ENCODE results near the gene LENG1.
A peak's percentile ranks its signal among the peaks of the same experiment; 100 is the strongest.

Gene LENG1

DNA sequence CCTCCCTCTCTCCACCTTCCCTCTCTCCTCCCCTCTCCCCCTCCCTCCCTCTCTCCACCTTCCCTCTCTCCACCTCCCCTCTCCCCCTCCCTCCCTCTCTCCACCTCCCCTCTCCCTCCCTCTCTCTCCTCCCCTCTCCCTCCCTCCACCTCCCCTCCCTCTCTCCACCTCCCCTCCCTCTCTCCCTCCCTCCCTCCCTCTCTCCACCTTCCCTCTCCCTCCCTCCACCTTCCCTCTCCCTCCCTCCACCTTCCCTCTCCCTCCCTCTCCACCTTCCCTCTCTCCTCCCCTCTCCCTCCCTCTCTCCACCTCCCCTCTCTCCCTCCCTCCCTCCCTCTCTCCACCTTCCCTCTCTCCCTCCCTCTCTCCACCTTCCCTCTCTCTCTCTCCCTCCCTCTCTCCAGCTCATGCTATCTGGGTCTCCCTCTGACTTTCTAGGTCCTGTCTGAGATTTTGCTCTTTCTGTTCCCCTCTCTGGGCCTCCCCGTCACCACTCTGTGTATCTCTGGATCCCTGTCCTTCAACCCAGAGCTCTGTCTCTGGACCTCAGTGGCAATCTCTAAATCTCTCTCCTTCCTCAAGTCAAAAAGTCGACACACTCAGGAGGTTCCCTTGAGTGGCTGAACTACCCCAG is 25.4 kb downstream of the LENG1 start:
- Mint-ChIP-seq H3K4me3 (no peak overlapping the region), H3K36me3 (ENCODE audit: low read depth) (peaks cover 7% of the 10 kb centered on the region), H3K27me3 (ENCODE audit: low read depth) (no peaks in the 10 kb centered on the region), H3K27ac (peak overlapping the region; percentile 73), H3K9me3 (no peaks in the 10 kb centered on the region), H3K4me1 (ENCODE audit: low read depth) (peaks cover 19% of the 10 kb centered on the region)
- no peak for DNase-seq (ENCODE audit: low spot score)

DNA sequence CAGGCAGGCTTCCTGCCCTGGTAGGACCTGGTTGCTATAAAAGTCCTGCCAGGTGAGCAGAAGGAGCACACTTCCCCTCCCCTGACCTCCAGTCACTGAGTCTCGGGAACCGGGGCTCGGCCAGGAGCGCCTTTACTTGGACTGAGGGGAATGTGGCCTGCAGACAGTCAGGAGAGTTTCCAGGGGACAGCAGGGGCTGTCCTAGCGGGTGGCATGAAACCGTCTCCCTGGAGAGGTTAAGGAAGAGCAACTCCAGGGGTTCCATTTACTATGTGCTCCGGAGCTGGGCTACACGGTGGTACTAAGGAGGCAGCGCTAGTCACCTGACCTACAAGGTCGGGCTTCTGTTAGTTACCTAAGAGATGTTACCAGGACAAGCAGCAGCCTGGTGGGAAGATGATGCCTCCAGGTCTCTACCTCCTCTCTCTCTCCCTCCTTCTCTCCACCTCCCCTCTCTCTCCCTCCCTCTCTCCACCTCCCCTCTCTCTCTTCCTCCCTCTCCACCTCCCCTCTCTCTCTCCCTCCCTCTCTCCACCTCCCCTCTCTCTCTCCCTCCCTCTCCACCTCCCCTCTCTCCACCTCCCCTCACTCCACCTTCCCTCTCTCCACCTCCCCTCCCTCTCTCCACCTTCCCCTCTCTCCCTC is 26.1 kb downstream of the LENG1 start:
- DNase-seq (ENCODE audit: low spot score) = no peak
- Mint-ChIP-seq H3K27me3 (ENCODE audit: low read depth) (no peaks in the 10 kb centered on the region), H3K36me3 (ENCODE audit: low read depth) (peaks cover 4% of the 10 kb centered on the region), H3K27ac (no peak overlapping the region), H3K4me1 (ENCODE audit: low read depth) (peaks cover 13% of the 10 kb centered on the region), H3K4me3 (no peak overlapping the region), H3K9me3 (no peaks in the 10 kb centered on the region)

DNA sequence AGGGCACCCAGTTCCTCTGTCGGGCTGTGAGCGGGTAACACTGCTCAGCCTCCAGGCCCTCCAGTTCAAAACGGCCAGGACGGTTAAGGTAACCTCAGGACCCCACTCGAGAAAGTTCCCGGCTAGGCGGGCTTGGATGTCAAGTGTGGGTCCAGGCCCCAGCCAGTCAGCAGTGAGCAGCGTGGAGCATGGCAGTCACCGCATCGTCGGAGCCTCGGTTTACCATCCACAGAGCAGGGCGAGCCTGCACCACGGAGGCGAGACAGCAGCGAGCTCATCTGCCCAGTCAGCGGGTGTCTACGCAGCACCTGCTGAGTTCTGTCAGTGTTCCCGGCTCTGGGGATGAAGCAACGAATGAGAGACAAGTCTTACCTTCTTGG is 29.9 kb downstream of the LENG1 start:
- no peaks in the 10 kb centered on the region for H3K27me3 Mint-ChIP-seq (ENCODE audit: low read depth)
- no peak for DNase-seq (ENCODE audit: low spot score)
- peaks cover 5% of the 10 kb centered on the region for H3K4me1 Mint-ChIP-seq (ENCODE audit: low read depth)
- H3K36me3 Mint-ChIP-seq (ENCODE audit: low read depth) = peaks cover 4% of the 10 kb centered on the region
- H3K9me3 Mint-ChIP-seq = no peaks in the 10 kb centered on the region
- H3K4me3 Mint-ChIP-seq = no peak overlapping the region
- no peak overlapping the region for H3K27ac Mint-ChIP-seq

DNA sequence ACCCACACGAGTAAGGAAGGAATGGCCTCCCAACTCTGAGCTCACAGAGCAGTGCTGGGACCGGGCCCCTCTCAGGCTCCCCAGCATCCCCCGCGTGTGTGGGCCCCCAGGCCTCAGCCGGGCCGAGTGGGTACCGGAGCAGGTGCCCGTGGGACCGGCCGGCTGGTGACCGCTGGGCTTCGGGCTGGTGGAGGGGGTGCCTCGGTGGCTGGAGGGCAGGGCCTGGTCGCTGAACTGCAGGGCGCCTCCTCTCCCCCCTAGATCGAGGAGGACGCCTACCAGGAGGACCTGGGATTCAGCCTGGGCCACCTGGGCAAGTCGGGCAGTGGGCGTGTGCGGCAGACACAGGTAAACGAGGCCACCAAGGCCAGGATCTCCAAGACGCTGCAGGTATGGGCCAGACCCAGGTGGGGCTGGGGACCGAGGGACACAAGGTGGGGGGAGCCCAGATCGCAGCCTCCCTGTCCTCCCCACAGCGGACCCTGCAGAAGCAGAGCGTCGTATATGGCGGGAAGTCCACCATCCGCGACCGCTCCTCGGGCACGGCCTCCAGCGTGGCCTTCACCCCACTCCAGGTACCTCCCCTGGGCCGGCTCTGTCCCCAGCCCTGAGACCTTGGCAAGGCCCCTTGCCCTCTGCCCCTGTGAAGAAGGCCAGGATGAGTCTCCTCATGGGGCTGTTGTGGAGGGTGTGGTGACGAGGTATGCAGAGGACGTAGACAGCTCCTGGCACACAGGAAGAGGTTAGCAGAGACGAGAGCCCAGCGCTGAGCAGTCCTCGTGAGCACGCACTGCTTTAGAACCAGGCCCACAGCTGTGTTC is 30.5 kb downstream of the LENG1 start:
- Mint-ChIP-seq H3K4me3 (no peak overlapping the region), H3K27me3 (ENCODE audit: low read depth) (no peaks in the 10 kb centered on the region), H3K36me3 (ENCODE audit: low read depth) (peaks cover 4% of the 10 kb centered on the region), H3K9me3 (no peaks in the 10 kb centered on the region), H3K4me1 (ENCODE audit: low read depth) (no peaks in the 10 kb centered on the region), H3K27ac (no peak overlapping the region)
- DNase-seq (ENCODE audit: low spot score) = no peak

DNA sequence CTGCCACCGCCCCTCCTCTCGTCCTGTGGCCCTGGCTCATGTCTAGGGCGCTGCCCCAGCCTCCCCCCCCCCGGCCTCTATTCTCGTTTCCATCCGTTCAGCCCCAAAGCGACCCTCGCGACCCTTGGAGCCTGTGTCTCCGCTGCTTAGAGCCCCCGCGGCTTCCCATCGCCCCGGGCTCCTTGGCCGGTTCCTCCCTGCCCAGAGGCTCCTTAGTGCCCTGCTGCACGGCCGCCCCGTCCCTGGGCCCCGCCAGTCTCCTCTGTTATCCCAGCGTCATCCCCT is 31.1 kb downstream of the LENG1 start:
- H3K9me3 Mint-ChIP-seq = no peaks in the 10 kb centered on the region
- no peaks in the 10 kb centered on the region for H3K27me3 Mint-ChIP-seq (ENCODE audit: low read depth)
- no peak overlapping the region for H3K27ac Mint-ChIP-seq
- DNase-seq (ENCODE audit: low spot score) = no peak
- no peaks in the 10 kb centered on the region for H3K4me1 Mint-ChIP-seq (ENCODE audit: low read depth)
- no peak overlapping the region for H3K4me3 Mint-ChIP-seq
- peaks cover 6% of the 10 kb centered on the region for H3K36me3 Mint-ChIP-seq (ENCODE audit: low read depth)

DNA sequence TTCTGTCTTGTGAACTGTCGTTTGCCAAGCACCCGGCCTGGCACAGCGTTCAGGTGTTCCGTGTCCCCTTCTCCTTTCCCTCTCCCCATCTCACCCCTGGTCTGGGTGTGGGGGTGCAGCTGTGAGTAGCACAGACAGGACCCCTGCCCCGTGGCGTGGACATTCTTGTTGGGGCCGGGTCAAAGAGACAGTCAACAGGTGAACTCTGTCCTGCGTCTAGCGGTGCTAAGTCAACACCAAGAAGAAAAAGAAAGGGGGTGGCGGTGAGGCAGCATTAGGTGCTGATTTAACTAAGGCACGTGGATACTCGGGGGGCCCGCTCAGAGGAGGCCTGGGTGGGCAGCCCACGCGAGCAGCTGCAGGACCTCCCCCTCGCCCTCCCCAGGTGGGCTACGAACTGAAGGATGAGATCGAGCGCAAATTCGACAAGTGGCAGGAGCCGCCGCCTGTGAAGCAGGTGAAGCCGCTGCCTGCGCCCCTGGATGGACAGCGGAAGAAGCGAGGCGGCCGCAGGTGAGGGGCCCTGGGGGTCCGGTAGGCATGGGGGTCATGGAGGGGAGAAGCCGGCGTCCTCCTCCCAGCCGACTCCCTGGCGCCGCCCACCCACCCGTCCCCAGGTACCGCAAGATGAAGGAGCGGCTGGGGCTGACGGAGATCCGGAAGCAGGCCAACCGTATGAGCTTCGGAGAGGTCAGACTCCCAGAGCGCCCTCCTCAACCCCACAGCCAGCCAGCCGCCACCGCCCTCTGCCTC is 31.7 kb downstream of the LENG1 start:
- Mint-ChIP-seq H3K27ac (no peak overlapping the region), H3K36me3 (ENCODE audit: low read depth) (peaks cover 8% of the 10 kb centered on the region), H3K9me3 (no peaks in the 10 kb centered on the region), H3K4me1 (ENCODE audit: low read depth) (no peaks in the 10 kb centered on the region), H3K27me3 (ENCODE audit: low read depth) (no peaks in the 10 kb centered on the region), H3K4me3 (no peak overlapping the region)
- DNase-seq (ENCODE audit: low spot score) = no peak

DNA sequence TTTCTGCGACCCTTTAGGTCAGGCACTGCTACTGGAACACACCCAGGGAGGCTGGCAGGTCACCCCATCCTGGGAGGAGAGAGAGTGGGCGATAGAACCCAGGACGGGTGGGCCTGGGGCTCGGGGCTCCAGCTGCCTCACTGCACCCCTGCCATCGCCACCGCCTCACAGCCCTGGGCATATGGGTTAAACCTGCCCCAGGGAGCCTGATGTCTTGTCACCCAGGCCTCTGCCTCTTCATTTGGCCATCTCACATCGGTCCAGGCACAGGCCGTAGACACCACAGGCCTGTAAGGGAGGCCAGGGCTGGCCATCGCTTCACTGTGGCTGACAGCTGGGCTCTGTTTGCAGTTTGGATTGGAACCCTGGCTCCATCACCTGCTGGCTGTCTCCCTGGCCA is 33.8 kb downstream of the LENG1 start:
- Mint-ChIP-seq H3K27ac (no peak overlapping the region), H3K4me1 (ENCODE audit: low read depth) (no peaks in the 10 kb centered on the region), H3K4me3 (no peak overlapping the region), H3K27me3 (ENCODE audit: low read depth) (no peaks in the 10 kb centered on the region), H3K36me3 (ENCODE audit: low read depth) (peaks cover 14% of the 10 kb centered on the region), H3K9me3 (no peaks in the 10 kb centered on the region)
- no peak for DNase-seq (ENCODE audit: low spot score)

- Mint-ChIP-seq H3K4me1 (ENCODE audit: low read depth) (no peaks in the 10 kb centered on the region), H3K27ac (no peak overlapping the region), H3K27me3 (ENCODE audit: low read depth) (no peaks in the 10 kb centered on the region), H3K4me3 (no peak overlapping the region), H3K36me3 (ENCODE audit: low read depth) (peaks cover 22% of the 10 kb centered on the region), H3K9me3 (no peaks in the 10 kb centered on the region)
- no peak for DNase-seq (ENCODE audit: low spot score)
Observed at GRCh38 chr19:54124393-54124792, 35.1 kb downstream of the LENG1 start.

DNA sequence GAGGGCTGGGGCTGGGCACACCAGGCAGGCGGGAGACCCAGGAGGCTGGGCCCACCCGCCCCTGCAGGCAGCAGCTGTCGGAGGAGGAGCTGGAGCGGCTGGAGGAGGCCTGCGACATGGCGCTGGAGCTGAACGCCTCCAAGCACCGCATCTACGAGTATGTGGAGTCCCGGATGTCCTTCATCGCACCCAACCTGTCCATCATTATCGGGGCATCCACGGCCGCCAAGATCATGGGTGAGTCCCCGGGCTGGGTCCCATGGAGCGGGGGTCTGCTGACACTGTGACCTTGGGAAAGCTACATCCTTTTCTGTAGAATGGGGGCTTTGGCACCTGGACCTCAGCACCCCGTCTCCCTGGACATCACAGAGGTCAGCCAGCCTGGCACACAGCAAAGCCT is 35.8 kb downstream of the LENG1 start:
- H3K4me3 Mint-ChIP-seq = no peak overlapping the region
- no peaks in the 10 kb centered on the region for H3K27me3 Mint-ChIP-seq (ENCODE audit: low read depth)
- no peak overlapping the region for H3K27ac Mint-ChIP-seq
- H3K9me3 Mint-ChIP-seq = no peaks in the 10 kb centered on the region
- H3K4me1 Mint-ChIP-seq (ENCODE audit: low read depth) = no peaks in the 10 kb centered on the region
- no peak for DNase-seq (ENCODE audit: low spot score)
- H3K36me3 Mint-ChIP-seq (ENCODE audit: low read depth) = peaks cover 22% of the 10 kb centered on the region

DNA sequence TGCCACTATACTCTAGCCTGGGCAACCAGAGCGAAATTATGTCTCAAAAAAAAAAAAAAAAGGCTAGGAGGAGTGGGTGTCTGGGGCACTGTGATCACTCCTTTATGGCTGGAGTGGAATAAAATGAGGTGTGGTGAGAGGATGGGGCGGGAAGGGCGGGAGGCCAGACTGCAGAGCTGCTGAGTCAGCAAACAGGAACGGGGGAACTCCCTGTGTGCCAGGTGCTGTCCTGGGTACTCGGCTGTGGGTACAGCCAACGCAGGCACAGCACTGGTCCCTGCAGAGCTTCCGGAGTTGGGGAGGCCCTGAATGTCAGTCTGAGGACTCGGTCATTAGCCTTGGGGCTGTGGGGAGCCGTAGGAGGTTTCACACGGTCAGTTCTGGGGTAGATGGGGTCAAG is 38.3 kb downstream of the LENG1 start:
- no peak overlapping the region for H3K4me3 Mint-ChIP-seq
- H3K9me3 Mint-ChIP-seq = no peaks in the 10 kb centered on the region

GRCh38 chr19:54115109-54116063 is 44.1 kb downstream of the LENG1 start, which contains the start of the genes PRPF31 and TFPT:
Gene PRPF31 (plus strand): TSS chr19:54115754. CDS start chr19:54118279, 2,525 bp downstream.
Gene TFPT (minus strand): TSS chr19:54115657. CDS start chr19:54115269, 388 bp downstream.
- no peaks in the 10 kb centered on the region for H3K9me3 Mint-ChIP-seq
- H3K36me3 Mint-ChIP-seq (ENCODE audit: low read depth) = peaks cover 36% of the 10 kb centered on the region

More for the DNA sequence above, 38.3 kb downstream of the LENG1 start:
- no peak overlapping the region for H3K27ac Mint-ChIP-seq
- peaks cover 5% of the 10 kb centered on the region for H3K4me1 Mint-ChIP-seq (ENCODE audit: low read depth)
- peaks cover 26% of the 10 kb centered on the region for H3K36me3 Mint-ChIP-seq (ENCODE audit: low read depth)
- no peaks in the 10 kb centered on the region for H3K27me3 Mint-ChIP-seq (ENCODE audit: low read depth)
- no peak for DNase-seq (ENCODE audit: low spot score)

GRCh38 chr19:54114340-54115108 is 45.0 kb downstream of the LENG1 start:
- H3K4me1 Mint-ChIP-seq (ENCODE audit: low read depth) = peaks cover 24% of the 10 kb centered on the region
- peak overlapping the region; percentile 93 for H3K27ac Mint-ChIP-seq
- peaks cover 2% of the 10 kb centered on the region for H3K27me3 Mint-ChIP-seq (ENCODE audit: low read depth)
- peak; percentile 45 for DNase-seq (ENCODE audit: low spot score)
- no peaks in the 10 kb centered on the region for H3K9me3 Mint-ChIP-seq
- H3K4me3 Mint-ChIP-seq = peak overlapping the region; percentile 95
- peaks cover 32% of the 10 kb centered on the region for H3K36me3 Mint-ChIP-seq (ENCODE audit: low read depth)

More at GRCh38 chr19:54115109-54116063, 44.1 kb downstream of the LENG1 start, which contains the start of the genes PRPF31 and TFPT:
- Mint-ChIP-seq H3K27ac (peak within 1 kb of the TSS; percentile 93), H3K27me3 (ENCODE audit: low read depth) (peaks cover 2% of the 10 kb centered on the region), H3K4me3 (peak within 1 kb of the TSS; percentile 95), H3K4me1 (ENCODE audit: low read depth) (peaks cover 24% of the 10 kb centered on the region)
- peak; percentile 96 for DNase-seq (ENCODE audit: low spot score)
